HG02852 (cell line): ENCODE data around the gene C16orf87.

Experiments
- ATAC-seq: cut with Tn5 transposase; IDR thresholded peaks from one replicate; pipeline ENCODE4 v1.9.1; 2021; ENCODE audit warnings: mild to moderate bottlenecking, moderate library complexity; ENCODE audit not compliant: unreplicated experiment

Gene C16orf87

GRCh38 chr16:46844771-46845170 lies 13.8 kb upstream of the C16orf87 start:
- ATAC-seq: no peak

DNA sequence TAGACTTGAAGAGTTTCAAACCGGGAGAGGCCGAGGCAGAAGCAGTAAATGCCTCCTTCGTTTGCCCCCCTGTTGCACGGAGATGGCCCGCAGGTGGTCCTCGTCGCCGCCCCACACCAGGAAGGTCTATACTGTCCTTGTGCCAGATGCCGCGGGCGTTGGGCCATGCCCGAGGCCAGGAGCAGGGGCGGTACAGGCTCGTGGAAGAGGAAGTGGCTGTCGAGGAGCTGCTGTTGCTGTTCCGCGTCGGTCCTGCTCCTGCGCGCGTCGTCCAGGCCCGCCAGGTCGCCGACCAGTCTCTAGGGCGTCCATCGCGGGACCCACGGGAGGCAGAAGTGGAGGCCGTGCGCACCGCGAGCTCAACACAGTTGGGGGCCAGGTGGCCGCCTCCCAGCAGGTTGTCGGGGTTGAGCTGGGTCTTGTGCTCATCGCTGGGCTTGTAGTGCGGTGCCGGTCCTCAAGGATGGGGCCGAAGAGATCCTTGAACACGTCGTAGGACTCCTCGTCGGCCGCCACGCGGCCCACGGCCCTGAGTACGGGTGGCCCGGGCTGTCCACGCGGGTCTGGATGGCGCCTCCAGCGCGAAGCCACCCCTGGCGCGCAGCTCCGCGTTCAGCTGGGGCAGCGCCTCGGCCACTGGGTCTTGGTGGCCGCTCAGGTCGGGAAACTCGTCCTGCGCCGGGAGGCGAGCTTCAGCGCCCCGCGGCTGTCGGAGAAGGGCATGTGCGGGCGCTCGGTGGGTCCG lies 13.1 kb upstream of the C16orf87 start:
- ATAC-seq: no peak

- no peak for ATAC-seq
Measured at GRCh38 chr16:46842192-46842895, 11.4 kb upstream of the C16orf87 start.

DNA sequence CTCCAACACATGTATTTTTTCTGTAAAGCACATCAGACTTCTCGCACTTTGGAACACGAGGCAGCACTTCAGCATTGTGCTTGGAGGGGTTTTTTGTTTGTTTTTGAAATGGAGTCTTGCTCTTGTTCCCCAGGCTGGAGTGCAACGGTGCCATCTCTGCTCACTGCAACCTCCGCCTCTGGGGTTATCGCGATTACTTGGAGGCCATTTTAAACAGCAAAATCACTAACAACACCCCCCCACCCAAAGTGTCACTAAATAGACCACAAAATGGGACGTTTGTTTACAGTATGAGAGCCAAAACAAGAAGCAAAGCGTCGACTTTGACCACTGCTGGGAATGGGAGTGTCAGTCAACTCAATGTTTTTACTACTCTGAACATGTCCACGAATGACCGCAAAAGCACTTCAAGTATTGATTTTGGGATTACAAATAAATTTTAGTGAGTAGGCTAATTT lies 9.0 kb upstream of the C16orf87 start:
- no peak for ATAC-seq

DNA sequence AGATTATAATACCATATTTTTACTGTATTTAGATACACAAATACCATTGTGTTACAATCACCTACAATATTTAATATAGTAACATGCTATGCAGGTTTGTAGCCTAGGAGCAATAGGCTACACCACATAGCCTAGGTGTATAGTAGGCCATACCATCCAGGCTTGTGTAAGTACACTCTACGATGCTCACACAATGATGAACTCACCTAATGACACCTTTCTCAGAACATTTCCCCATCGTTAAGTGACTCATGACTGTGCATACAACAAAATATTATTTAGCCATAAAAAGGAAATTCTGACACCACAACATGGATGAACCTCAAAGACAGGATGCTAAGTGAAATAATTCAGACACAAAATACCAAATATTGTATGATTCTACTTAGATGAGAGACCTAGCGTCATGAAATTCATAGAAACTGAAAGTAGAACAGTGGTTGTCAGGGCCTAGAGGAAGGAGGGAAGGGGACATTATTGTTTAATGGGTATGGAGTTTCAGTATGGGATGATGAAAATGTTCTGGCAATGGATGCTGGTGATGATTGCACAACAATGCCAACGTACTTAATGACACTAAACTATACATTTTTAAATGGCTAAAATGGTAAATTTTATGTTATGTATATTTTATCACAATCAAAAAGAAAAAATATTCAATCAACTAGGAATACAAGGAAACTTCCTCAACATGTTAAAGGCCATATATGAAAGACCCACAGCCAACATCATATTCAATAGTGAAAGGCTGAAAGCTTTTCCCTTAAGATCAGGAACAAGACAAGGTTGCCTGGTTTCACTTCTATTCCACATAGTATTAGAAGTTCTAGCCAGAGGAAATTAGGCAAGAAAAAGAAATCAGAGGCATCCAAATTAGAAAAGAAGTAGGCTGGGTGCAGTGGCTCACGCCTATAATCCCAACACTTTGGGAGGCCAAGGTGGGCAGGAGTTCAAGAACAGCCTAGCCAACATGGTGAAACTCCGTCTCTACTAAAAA lies 5.9 kb upstream of the C16orf87 start:
- ATAC-seq: no peak

- no peak for ATAC-seq
Measured at GRCh38 chr16:46833460-46833800, 2.5 kb upstream of the C16orf87 start.

- ATAC-seq: no peak
Measured at GRCh38 chr16:46832757-46833459, 1.9 kb upstream of the C16orf87 start.

DNA sequence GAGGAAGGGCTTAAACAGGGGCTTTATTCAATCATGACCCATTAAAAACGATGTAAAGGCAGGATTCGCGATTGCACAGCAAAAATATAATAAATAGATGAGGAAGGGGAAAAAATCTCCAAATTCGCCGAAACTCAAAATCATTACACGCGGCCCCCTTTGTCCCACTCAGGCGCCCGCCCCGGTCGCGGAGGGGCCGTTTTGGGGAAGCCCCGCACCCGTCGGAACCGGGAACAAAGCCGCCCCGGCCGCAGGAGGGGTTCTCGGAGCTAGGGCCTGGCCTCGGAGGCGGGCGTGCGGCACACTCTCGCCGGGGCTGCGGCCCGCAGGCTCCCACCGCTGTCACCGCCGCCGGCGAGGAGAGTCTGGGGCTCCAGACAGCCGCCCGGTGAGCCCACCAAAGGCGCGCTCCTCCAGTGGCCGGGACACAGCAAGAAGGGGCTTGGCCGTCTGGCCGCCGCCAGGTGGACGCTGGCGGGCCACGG lies 521 bp downstream of the C16orf87 start:
- peak; percentile 23 for ATAC-seq

DNA sequence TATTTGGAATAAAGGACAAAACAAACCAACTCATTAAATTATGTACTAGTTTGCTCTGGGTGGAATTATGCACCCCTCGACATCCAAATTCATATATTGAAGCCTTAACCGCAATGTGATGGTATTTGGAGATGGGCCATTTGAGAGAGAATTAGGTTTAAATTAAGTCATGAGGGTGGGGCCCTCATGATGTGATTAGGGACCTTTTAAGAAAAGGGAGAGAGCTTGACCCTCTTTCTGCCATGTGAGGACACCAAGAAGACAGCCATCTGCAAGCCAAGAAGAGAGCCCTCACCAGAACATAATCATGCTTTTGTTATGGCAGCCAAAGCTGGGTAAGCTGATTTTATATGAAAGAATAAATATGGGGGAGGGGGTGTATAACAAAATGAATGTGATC lies 2.0 kb downstream of the C16orf87 start:
- no peak for ATAC-seq

DNA sequence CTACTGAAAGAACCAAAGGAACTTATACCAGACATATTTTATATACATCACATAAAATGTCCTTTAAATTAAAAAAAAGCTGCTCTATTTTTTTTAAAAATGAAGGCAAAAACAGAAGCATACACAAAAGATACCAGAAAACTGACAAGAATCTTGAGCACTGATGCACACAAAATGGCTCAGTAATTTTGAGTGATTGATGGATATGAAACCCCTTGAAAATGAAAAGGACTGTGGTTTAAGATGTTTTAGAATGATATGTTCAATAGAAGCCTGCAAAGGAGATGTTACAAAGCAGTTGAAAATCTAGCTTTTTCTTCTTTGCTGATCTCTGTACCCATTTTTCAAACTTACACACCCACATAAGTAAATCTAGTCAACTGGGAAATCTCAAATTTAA lies 2.7 kb downstream of the C16orf87 start:
- no peak for ATAC-seq

GRCh38 chr16:46826631-46827030 lies 4.3 kb downstream of the C16orf87 start:
- no peak for ATAC-seq

DNA sequence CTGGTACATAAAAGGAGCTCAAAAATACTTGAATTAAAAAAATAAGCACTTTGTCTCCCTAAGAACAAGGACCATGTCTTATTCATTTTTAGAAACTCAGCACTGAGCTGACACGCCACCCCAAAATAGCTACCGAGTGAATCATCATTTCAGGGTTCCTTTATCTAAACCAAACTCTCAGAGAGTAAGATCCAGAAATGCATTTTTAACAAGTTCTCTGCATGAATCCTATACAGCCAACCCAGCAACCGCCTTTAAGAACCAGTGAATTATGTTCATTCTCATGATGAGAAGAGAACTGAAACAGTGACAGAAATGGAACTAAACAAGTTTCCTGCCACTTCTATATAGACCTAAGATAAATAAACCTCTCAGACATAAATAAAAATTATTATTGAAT lies 8.7 kb downstream of the C16orf87 start:
- ATAC-seq: peak; percentile 89

- no peak for ATAC-seq
Measured at GRCh38 chr16:46817961-46818360, 13.0 kb downstream of the C16orf87 start.

DNA sequence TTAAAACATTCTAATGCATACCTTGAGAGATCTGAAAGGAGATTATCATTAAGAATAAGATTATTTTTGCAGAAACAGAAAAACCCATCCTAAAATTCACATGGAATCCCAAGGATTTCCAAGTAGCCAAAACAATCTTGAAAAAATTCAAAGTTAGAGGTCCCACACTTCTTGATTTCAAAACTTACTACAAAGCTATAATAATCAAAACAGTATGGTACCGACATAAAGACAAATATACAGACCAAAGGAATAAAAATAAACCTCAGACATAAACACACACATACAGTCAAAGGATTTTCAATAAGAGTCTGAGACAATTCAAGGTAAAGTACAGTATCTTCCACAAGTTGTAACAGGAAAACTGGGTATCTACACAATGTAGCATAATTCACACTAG lies 16.2 kb downstream of the C16orf87 start:
- no peak for ATAC-seq

DNA sequence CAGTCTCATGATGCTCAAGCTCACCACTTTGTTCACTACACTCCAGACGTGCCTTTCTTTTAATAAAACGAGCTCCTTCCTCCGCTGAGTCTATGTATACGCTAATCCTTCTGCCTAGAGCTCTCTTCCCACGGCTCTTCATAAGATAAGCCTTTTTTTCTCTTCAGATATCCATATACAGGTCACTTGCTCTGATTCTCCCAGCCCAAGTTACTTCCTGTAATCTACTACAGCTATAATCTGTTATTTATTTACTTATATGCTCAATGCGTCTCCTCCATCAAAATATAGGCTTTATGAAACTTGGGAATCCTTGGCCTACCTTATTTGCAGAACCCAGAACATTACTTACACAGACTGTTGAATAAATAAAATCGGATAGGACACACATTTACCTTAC lies 17.4 kb downstream of the C16orf87 start:
- ATAC-seq: no peak

DNA sequence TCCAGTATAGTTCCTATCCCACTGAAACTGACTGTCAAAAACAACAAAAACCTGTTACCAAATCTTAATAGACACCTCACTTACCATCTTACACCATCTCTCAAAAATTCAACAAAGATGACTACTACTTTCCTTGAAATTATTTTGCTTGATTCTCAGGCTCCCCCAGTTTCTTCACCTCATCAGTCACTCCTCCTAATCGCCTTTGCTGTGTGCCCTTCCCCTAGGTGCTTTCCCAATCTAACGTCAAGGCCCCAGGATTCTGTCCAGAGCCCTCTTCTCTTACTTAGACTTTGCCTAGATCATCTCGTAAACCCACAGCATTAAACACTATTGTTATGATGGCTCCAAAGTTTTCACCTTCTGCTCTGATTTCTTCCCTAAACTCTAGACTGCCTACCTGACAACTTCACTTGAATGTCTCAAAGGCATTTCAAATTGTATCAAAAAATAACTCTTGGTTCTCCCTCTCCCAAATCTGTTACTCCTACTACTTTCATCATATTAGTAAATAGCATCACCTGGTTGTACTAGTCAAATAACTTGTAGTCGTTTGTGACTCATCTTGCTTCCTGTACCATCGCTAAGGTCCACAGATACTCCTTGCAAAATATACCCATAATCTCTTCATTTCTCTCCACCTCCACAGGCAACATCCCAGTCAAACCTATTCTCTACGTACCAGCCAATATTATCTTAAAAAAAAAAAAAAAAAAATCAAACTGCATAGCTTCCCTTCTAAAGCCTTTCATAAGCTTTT lies 18.0 kb downstream of the C16orf87 start:
- ATAC-seq: no peak

DNA sequence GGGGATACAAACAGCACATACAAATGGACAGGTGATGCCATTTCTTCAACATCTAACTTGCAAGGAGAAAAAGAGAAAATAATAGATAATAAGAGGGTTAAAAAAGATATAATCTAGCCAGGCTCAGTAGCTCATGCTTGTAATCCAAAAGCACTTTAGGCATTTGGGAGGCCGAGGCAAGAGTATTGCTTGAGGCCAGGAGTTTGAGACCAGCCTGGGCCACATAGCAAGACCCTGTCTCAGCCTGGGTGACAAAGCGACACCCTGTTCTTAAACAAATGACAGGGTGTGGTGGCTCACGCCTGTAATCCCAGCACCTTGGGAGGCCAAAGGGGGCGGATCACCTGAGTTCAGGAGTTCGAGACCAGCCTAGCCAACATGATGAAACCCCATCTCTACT lies 19.3 kb downstream of the C16orf87 start:
- ATAC-seq: no peak

- ATAC-seq: no peak
Measured at GRCh38 chr16:46808997-46809396, 22.0 kb downstream of the C16orf87 start.

- ATAC-seq: no peak
Measured at GRCh38 chr16:46807336-46807735, 23.6 kb downstream of the C16orf87 start.

DNA sequence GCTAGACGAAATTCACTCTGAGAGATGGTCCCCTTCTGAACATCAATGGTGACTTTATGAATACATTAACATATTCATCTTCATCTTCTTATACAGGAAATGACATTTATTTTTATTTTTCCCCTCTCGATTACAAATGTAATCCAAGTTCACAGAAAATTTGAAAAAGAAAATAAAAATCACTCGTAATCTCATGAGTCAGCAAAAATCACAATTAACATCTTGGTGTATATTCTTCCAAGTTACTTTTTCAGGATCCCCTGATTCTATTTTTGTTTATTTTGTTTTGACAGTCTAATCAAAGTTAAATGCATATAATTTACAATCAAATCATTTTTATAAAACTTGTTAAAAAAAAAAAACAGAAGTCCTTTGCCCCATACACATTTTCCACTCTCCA lies 27.6 kb downstream of the C16orf87 start:
- ATAC-seq: no peak
